ENCODE measurements around the gene SLC13A2. TPM values are rescaled to one million over a fixed set of nuclear protein-coding genes. Genes with fewer than 3 reads are reported as not detected.

SLC13A2 gene, protein sequence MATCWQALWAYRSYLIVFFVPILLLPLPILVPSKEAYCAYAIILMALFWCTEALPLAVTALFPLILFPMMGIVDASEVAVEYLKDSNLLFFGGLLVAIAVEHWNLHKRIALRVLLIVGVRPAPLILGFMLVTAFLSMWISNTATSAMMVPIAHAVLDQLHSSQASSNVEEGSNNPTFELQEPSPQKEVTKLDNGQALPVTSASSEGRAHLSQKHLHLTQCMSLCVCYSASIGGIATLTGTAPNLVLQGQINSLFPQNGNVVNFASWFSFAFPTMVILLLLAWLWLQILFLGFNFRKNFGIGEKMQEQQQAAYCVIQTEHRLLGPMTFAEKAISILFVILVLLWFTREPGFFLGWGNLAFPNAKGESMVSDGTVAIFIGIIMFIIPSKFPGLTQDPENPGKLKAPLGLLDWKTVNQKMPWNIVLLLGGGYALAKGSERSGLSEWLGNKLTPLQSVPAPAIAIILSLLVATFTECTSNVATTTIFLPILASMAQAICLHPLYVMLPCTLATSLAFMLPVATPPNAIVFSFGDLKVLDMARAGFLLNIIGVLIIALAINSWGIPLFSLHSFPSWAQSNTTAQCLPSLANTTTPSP
- total RNA-seq = not detected in 2 replicates

DNA sequence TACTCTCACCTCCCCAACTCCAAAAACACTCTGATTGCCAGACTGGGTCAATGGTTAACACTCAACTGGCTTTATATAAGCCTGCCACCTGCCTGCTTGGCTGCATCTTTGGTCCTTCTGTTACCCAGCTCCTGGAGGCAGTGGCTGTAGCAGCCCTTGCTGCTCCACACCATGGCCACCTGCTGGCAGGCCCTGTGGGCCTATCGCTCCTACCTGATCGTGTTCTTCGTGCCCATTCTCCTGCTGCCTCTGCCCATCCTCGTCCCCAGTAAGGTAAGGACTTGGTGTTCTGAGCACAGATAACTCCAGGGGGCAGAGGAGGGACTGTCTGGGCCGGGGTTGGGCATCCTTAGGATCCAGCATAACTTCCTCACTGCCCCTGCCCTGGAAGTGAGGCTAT lies at the start of gene SLC13A2:
SLC13A2 (plus strand) TSS at position 103 of the 400 bp plus-strand sequence; CDS start at position 172, 69 bp downstream.

DNA sequence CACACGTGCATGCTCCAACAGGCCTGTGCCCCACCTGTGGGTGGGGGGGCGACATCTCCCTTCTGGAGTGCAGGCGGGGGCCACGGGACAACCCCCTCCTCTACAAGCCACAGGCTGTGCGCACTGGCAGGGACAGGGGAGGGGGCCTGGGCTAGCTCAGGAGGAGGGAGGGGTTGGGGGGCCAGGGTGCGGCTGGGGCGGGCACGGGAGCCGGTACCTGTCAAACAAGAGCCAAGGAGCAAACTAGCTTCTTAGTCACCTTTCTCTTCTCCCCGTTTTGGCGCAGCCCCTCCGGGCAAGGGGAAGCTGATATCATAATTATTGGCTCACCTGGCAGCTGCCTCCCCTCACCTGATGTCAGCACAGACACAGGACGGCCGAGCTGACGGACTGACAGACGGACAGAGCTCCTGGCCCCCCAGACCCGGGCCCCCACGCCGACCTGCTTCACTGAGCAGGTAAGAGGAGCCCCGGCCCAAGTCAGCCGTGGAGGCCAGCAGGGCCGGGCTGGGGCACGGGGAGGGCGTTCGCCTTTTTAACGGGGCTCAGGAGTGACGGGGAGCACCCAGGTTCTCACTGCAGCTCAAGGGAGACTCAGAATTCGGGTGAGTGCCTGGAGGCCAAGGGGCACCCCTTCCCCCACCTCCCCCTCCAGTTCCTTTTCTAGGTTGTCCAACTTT lies 32.7 kb downstream of the SLC13A2 start, which contains the start of gene FOXN1:
FOXN1 (plus strand) TSS at position 363 of the 680 bp plus-strand sequence. CDS start 17,622 bp downstream, outside the sequence.

Other genes with a start within 250 kb of the SLC13A2 start
- 5.2 and 12.3 TPM in 2 replicates for gene TMEM97, start 154.4 kb upstream of the SLC13A2 start, total RNA-seq
- 56.6 and 56.7 TPM in 2 replicates for gene IFT20, start 138.2 kb upstream of the SLC13A2 start, total RNA-seq
- gene TNFAIP1, start 137.9 kb upstream of the SLC13A2 start, total RNA-seq = 48.6 and 57.2 TPM in 2 replicates
- 68.0 and 74.0 TPM in 2 replicates for gene POLDIP2, start 116.1 kb upstream of the SLC13A2 start, total RNA-seq
- gene SEBOX, start 108.4 kb upstream of the SLC13A2 start, total RNA-seq = not detected in 2 replicates
- gene VTN, start 103.3 kb upstream of the SLC13A2 start, total RNA-seq = 0.27 and 0.38 TPM in 2 replicates
- gene SARM1, start 102.0 kb upstream of the SLC13A2 start, total RNA-seq = 3.8 and 4.0 TPM in 2 replicates
- gene SLC46A1, start 67.4 kb upstream of the SLC13A2 start, total RNA-seq = 2.1 and 3.7 TPM in 2 replicates
- not detected in 2 replicates for gene FOXN1, start 32.7 kb downstream of the SLC13A2 start, total RNA-seq
- 17.1 and 20.6 TPM in 2 replicates for gene UNC119, start 79.0 kb downstream of the SLC13A2 start, total RNA-seq
- gene PIGS, start 97.9 kb downstream of the SLC13A2 start, total RNA-seq = 36.9 and 56.0 TPM in 2 replicates
- gene ALDOC, start 103.3 kb downstream of the SLC13A2 start, total RNA-seq = 13.5 and 37.7 TPM in 2 replicates
- gene SPAG5, start 125.4 kb downstream of the SLC13A2 start, total RNA-seq = 14.8 and 35.4 TPM in 2 replicates
- 4.3 and 5.6 TPM in 2 replicates for gene RSKR, start 140.5 kb downstream of the SLC13A2 start, total RNA-seq
- gene BLTP2, start 171.5 kb downstream of the SLC13A2 start, total RNA-seq = 193 and 195 TPM in 2 replicates
- gene SDF2, start 188.3 kb downstream of the SLC13A2 start, total RNA-seq = 67.7 and 70.2 TPM in 2 replicates
- 43.0 and 53.9 TPM in 2 replicates for gene SUPT6H, start 188.6 kb downstream of the SLC13A2 start, total RNA-seq
- gene PROCA1, start 238.2 kb downstream of the SLC13A2 start, total RNA-seq = 0.81 and 0.94 TPM in 2 replicates
- gene RAB34, start 244.2 kb downstream of the SLC13A2 start, total RNA-seq = 47.1 and 74.8 TPM in 2 replicates
- 1,119 and 1,150 TPM in 2 replicates for gene RPL23A, start 246.3 kb downstream of the SLC13A2 start, total RNA-seq

Measured in endothelial cell of coronary artery (primary cell).